Left lung (tissue), 8 donors: ENCODE results near the gene CNTNAP3. TPM values are rescaled to one million over a fixed set of nuclear protein-coding genes. Genes with fewer than 3 reads are reported as not detected.

Source experiments
- polyA plus RNA-seq, 6 donors: library from polyadenylated mRNA; unstranded; fragments of 120-200 nt; gene quantifications; one replicate each; pipeline ENCODE4 v1.2.1, GENCODE V29; 2013; ENCODE audit not compliant: insufficient read length in 6 of 6
- total RNA-seq, 2 donors: library from RNA; stranded (reverse); fragmentation: NEBNext Ultra II Directional; extraction: Animal tissue kit (Norgen Biotek cat#: 25700); gene quantifications; one replicate each; pipeline ENCODE4 v1.2.1, GENCODE V29; 2021
- donor health status: DM: no; HTN: yes; CAD: no.
- donor health status: DM: no; HTN: no; CAD: no.

The CNTNAP3 gene
- total and polyA plus RNA-seq, 8 donors = 1.7 to 5.3 (median 4.3) TPM

Other genes with a start within 250 kb of the CNTNAP3 start
- not detected for gene SPATA31A1, start 67.5 kb upstream of the CNTNAP3 start, total RNA-seq
- not detected for gene SPATA31A1, start 67.5 kb upstream of the CNTNAP3 start, polyA plus RNA-seq